H4 (cell line): Measurements from ENCODE around the gene POC1A. TPM values are rescaled to one million over a fixed set of nuclear protein-coding genes. Genes with fewer than 3 reads are reported as not detected.

Experiments
- DNase-seq: peaks from one replicate; pipeline ENCODE4 v3.0.0-alpha.2; 2015; ENCODE audit warnings: low spot score
- total RNA-seq: library from RNA; depleted of rRNA; stranded (reverse); fragments of >200 nt; shearing (Covaris generic); gene quantifications from 2 replicates; pipeline ENCODE4 v1.2.3, GENCODE V29; 2014

POC1A gene
- total RNA-seq, 1 experiment from 2014 or later = 8.1 TPM

DNA sequence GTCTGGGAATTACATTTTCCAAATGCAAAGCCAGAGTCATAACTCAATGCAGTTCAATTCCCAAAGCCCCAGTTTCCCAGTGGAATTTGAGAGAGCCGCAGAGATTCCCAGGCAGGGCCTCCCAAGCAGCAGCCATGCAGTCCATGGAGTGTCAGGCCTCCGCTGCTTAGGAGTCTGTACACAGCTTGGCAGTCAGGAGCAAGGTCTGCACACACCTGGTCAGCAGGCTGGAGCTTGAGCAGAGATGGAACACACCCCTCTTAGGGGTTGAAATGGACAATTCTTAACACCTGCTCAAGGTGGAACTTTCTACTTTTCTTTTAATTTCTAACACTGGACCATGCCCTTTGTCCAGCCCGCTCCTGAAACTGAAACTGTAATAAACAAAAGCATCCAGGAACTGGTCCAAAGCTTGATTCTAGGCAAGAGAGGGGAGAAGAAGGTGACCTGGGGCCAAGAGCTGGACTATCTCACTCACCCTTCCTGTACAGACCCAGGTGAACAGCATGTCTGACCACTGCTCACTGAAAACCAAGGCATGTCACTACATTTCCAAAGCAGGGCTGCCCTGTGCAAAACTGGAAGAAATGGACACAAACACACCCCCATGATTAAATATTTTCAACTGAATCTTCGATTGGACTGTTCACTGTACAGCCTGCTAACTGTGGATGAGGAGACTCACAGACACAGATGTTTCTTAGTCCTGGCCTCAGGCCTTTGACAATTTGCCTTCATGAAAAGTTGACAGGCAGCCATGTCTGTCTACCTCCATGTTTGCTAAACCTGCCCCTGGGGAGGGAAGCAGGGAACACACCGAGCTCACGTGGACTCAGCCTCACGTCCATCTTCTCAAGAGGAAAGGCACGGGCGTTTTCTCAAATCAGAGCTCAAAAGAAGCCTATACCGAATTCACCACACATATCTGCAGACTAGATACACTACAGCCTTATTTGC, 49.3 kb downstream of the POC1A start:
- DNase-seq = no peak

DNA sequence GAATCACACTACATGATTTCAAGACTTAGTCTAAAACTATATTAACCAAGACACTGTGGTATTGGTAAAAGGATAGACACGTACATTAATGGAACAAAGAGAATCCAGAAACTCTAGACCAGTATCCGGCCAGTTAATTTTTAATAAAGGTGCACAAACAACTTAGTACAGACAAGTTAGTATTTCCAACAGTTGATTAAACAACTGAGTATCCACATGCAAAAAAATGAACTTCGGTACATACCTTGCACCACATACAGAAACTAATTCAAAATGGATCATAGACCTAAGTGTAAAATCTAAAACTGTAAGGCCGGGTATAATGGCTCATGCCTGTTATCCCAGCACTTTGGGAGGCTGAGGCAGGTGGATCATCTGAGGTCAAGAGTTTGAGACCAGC, 51.3 kb downstream of the POC1A start:
- DNase-seq = no peak

DNA sequence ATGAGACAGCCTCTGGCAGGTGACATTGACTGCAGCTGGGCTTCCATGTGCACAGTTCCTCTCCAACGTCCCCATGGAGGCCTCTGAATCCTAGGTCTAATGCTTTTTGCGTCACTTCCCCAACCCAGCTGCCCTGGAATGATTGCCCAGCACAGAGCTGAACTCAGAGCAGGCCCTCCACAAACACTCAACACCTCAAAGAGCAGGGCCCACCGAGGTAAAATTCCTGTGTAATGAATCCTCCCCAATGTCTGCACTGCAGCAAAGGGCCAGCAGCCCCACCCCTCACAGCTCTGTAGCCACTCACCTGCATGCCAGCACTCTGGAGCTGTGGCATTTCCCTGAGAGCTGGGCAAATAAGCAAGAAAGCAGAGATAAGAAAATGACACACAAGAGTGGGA, 55.2 kb downstream of the POC1A start:
- DNase-seq = no peak

DNA sequence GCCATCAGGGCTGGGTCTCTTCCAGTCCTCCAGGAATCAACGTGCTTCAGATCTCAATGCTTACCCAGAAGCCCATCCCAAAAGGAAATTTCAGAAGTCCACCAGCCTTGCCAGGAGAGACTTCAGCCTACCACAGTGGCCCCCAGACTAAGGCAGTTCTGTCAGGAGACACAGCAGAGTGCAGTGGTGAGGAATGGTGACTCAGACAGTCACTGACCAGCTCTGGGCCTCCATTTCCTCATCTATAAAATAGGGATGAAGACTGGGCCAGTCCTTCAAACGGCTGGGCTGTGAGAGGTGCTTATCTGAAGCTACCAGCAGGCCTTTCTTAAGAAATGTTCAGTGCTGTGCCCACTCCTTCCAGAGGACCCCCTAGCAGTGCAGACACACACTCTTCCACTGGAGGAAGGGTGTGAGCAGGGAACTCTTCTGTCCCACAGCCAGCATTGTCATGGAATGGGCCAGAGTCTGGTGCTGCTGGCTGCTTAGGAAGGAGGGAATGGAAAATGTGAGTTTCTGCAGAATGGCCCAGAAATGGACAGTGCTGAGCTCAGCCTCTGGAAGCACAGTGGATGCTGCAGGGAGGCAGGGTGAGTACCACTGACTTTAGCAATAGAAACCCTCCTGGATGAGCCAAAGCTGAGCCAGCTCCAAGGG, 56.2 kb downstream of the POC1A start:
- no peak for DNase-seq

DNA sequence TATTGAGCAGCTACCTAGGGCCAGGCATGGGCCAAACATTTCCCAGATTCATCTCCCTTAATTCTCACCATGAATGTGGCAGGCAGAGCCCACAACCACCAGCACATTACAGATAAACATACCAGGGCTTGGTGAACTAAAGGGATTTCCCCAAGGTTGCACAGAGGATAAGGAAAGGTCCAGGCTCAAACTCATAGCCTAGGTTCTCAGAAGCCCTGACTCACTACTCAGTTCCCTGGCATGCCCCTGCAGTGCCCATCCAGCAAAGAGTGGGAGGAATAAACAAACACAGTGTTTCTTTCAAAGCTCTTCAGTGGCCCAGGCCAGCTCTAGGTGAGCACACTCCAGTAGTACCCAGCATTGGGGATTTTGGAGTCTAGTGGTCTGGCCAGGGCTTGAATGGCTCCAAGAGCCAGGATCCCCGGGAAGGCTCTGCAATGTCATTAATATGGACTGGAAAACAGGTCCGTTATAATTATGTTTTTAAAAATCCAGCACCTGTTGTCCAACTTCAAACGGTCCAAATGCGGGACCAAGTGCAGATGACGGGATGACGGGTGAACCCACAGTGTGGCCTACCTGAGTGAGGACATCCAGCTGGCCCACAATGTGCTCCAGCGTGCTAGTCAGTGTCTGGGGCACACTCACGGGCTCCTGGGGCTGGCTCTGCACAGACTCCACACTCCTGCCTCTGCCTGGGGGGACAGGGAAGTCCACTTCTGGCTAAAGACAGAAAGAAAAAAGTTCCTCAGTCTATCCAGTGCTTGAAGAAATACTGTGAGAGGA, 58.0 kb downstream of the POC1A start:
- no peak for DNase-seq

DNA sequence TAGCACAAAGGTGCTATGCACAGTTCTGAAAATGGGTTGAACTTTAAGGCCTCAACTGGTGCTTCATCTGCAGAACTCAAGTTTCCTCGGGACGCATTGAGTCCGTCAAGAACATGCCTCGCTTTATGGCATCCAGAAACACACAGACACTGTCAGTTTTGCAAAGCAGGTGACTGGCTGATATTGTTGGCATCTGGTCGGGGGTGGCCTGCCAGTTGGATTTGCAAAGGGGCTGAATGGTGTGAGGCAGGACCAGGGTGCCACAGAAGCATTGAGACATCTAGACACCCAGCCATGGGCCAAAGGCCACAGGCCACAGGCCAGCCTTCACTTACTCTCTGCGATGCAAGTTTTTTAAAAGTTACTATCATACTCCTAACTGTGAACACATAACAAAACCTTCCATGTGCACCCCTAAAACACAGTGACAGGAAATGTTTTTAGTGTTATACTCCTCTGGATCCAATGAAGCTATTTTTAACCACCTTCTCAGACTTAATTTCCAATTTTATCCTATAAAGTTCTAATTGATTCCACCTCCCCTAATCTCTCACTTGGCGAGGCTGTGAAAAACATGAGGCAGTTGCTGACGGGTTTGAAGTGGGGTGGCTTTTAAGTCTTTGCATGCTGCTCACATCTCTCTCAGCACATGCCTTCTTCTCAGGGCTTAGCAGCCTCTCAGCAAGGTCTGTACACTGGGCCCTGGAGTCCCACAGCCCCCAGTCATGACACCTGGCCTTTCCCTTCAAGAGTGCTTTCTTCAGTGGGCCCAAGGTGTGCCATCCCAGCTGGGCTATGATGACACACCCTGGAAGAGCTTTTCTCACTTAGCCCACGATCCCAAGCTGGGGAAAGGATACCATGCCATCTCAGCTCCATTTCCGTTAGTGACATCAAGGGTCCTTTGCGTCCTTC, 59.4 kb downstream of the POC1A start:
- no peak for DNase-seq

DNA sequence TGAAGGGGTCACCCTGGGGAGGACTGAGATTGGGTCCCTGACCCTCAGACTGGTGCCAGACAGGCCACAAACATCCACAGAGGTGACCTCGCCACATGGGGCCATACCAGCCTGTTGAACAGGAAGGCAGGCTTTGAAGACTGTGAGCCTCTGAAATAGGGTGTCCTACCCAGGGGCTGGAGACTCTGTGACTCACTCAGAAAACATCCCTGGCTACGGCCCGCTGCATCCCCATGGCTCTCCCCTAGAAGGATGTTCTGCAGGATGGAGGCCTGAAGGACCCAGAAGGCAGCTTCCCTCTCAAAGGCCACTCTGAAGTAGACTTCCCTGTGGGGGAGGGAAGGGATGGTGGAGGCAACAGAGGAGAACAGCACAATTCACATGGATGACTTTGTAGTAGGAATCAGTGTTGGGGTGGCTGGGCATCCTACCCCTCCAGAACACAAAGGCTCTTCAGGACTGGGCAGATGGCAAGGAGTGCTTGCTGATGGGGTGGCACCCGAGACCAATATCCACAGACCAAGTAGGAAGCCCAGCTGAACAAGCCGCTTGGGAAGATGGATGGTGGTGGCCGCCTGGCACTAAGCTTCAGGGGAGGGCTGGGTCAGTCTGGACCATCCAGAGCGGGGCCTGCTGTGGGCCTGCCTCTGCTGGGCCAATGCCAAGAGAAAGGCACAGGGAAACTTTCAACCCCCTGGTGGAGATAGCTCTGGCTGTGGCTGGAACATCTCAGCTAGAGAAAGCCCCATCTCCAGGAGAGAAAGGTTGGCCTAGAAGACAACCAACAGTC, 60.3 kb downstream of the POC1A start:
- no peak for DNase-seq

DNA sequence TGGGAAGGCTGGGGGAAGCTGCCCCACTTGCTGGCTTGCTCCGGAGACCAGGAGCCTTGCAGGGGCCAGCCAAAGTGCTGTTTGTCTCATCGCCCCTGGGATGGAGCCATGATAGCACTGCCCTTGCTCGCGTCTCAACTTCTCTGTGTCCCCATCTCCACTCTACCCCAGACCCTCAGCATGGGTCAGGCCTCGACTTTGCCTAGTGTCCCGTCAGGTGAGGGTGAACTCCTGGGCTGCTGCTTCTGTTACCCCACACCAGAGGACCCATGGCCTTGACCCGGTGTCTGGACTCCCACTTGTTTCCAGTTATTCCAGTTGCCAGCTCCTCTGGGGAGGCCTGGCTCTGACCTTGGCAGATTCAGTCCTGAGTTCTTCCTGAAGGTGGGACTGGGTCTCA, 61.3 kb downstream of the POC1A start:
- no peak for DNase-seq

DNA sequence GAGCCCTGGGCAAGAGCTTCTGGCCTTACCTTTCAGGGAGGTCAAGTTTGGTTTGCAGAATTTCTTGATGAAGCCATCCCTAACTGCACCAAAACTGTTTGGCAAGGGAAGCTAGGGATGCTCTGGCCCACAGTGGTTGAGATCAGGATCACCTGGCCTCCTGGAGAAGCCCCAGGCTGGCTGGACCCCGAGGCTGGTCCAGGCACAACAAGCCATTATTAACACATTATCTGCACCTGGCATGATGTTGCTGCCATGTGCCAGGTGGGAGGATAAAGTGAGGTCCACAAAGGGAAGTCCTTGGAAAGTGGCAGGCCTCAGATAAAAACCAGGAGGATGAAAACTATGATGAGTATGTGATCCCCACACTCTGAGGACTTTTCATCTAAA, 62.0 kb downstream of the POC1A start:
- no peak for DNase-seq

DNA sequence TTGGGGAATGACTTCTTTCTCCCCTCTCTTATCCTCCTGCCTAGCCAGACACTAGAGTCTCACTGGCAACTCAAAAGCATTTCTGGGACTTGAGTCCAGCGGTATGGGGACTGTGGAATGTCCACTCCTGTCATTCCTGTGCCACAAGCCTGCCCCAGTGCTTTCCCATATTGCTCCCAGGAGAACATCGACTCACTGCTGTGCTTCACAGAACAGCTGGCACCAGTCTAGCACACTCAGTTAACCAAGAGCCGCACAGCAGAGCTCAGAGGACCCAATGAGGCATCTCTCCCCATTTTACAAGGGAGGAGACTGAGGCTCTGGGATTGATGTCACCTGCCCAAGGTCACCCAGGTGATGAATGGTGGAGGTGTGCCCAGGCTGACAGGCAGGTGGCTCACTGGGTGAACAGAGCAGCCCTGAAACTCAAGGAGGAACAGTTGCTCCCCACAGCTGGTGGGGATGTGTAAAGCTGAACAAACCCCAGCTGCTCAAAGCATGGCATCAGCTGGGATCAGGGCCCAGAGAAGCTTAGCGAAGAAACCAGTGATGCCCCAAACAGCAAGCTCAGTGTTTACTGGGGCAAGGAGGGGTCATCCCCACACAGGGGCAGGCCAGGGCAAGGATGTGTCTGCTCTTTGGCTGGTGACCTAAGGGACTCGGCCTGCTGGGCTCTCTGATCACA, 62.5 kb downstream of the POC1A start:
- DNase-seq = no peak

DNA sequence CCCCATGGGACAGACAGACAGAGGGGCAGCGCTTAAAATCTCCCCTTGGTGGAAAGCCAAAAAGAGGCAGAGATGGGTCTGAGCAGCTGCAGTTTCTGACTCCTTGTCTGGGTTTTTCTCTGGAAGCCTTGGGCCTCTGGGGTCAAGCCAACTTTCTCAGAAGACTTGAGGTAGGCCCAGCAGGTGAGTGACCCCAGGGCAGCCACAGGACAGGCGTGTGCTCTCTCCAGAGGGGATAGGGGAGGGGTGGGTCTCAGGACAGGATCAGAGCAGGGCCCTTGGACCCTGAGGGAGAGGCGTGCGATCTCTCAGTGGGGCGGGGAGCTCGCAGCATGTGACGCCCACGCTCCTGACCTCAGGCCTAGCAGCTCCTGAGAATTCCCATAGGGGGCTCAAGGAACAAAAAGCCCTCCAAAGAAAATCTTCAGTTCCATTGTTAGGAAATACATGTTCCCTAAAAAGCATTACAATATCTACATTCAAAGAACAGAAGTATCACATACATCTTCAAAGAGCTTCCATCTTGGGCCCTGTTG, 63.2 kb downstream of the POC1A start:
- no peak for DNase-seq

DNA sequence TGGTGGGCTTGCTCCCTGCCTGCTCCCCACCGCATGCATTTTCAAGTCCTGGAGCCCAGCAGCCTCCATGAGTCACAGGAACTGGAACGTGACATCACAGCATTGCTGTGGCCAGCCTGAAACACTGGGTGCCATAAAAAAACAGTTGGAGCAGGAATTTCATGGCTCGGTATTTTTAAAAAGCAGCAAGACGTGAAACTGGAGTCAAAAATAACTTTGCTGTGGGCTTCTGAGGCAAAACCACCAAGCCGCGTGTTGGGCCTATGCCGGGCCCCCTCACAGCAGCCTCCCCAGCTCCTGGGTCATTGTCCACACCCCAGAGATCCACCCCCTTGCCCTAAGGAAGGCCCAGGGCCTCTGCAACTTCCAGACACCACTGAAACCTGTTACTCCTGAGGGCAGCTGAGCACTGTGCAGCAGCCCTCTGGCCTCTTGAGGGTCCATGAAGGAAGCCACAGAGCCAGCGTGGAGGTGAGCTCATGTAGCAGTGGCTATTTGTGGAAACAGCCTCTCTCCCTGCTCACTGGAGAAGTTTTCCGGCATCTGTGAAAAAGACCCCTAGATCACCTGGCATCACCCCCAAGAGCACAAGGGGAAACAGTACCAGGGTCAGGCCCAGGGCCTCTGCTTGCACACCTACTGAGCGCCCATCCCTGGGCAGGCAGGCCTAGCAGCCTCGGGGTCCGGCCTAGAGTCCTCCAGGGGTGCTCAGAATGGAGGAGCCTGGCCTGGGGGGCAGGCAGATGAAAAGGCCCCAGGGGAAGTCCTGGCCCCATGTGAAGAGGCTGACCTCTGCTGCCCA, 63.9 kb downstream of the POC1A start:
- DNase-seq = peak; percentile 65

DNA sequence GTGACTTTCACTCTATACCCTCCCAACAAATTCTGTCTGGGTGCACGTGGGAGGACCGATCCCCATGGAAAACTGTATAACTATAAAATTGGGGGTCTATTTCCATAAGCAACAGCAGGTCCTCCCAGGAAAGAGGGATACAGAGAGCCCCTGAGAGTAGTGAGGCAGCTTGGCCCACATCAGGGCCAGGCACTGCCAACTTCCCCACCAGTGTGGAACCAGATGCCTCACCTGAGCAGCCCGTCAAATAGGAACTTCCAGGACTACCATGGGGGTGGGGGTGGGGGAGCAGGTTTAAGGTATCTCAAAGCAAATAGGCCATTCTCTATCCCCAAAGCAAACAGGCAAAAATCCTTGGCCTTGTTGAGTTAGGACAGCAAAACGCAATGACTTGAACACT, 64.5 kb downstream of the POC1A start:
- no peak for DNase-seq

DNA sequence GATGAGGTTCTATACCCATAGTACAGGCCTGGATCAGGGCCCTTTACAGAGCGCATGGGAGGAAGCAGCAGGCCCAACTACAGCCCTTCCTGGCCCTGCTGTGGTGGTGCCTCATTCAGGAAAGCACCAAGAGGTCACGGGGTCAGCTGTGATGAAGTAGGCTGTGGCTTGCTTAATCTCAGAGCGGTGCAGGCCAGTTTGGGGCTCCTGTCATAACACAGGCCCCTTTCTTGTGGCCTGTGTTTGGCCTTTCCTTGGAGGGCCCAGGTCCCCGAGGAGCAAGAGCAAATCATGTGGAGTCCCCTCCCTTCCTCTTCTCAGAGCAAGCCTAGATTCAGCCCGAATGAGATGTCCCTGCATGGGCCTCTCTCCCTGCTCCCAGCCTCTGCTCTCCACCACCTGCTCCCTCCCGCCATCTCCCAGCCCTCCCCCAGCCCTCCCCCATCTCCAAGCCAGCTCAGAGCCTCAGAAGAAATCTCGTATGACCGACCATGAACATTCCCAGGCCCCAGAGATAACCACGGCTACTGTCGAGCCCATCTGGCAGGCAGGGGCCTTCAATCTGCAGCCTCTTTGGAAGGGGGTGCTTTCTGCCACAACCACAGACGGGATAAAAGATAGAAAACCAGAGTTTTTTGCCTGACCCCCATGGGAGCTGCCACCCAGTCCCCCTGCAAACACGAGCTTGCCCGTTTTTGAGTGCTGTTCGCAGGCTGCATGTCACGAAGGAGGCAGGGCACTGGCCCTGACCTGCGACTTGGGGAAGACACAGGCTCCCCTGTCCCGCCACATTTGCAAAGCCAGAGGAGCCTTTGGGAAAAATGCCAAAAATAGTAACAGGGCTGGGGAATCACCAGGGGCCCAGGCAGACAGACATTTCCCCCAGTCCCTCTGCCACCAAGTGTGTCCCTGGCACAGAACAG, 65.5 kb downstream of the POC1A start:
- no peak for DNase-seq

DNA sequence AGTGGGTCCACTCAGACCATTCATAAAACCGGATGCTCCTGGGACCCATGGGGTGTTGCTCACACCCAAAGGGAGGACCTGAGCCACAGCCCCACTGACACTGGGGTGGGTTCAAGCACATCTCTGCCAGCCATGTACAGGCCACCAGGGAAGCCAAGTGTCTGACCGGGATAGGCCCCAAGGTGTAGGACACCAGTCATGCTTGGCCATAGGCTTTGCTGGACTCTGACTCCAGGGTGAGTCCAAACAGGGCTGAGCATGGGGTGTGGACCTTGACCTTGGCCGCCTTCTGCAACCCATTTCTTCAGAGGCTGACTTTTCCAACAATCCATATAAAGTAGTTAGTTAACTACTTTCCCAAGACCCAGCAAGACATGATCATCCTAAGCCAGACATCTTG, 66.5 kb downstream of the POC1A start:
- no peak for DNase-seq

DNA sequence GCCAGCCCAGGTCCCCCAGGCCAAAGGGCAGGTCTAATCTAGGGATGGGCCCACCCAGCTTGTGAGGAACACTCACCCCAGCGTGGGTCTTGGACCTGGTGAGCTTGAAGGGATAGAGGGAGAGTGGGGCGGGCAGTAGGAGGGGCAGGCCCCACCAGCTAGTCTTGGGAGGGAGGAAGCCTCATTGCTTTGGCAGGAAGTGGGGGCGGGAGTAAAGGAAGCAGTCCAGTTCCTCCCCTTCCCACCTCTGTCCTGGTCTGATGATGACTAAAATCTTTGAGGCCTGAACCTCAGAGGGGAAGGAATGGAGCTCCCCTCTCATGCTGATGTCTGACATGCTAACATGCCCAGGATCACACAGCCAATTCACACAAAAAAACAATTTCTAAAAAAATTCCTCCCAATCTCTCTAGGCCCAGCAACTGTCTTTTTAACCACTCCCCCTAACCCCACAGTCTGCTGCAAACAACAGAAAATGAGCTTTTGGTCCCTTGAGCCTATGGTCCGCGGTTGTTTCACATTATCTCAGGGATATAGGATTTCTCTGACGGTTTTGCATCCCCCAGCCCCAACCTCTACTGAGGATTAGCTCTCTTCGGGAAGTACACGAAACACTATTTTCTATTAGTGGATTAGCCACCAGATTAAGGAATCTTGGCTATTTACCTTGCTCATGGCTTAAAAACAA, 67.1 kb downstream of the POC1A start:
- DNase-seq = no peak

DNA sequence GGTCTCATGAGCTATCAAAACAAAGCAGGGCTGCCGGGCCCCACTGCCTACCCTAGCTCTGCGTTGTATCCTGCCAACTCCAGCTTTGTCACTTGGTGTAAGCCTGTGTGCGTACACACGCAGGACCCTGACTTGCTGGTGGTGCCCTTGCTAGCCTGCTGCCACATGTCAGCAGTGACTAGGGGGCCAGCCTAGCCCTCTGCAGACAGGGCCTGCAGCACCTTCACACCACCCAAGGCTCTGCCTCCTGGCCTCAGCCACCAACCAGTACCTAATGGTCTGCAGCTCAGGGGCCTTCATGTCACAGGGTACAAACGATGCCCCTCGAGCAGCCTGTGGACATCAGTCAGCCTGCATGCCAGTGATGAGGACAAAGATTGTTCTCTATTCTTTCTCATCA, 67.8 kb downstream of the POC1A start:
- no peak for DNase-seq
